K562 (cell line): ENCODE data around the gene GGNBP2. TPM values are rescaled to one million over a fixed set of nuclear protein-coding genes. Genes with fewer than 3 reads are reported as not detected.

Experiments
- ELF2 ChIP-seq: fragments of 250-450 bp; sonication (Bioruptor Pico); IDR thresholded peaks from 2 replicates; pipeline ENCODE4 v1.5.0; 2021; ENCODE audit warnings: mild to moderate bottlenecking
- HNRNPLL ChIP-seq: fragments of 200-400 bp; formaldehyde crosslinking; IDR thresholded peaks from 2 replicates; pipeline ENCODE4 v1.6.1; 2017; ENCODE audit warnings: low read length, low read depth, mild to moderate bottlenecking; ENCODE audit not compliant: poor library complexity, severe bottlenecking
- NCOA1 ChIP-seq: fragments of 450-650 bp; IDR thresholded peaks from 2 replicates; pipeline ENCODE4 v1.6.1; 2016; ENCODE audit warnings: low read depth
- POLR3A ChIP-seq: IDR thresholded peaks from 2 replicates; pipeline ENCODE4 v1.6.1; 2011; ENCODE audit warnings: borderline replicate concordance, mild to moderate bottlenecking, moderate library complexity; ENCODE audit not compliant: insufficient read length, insufficient read depth; ENCODE audit errors: extremely low read depth
- SAFB2 ChIP-seq: fragments of 200-400 bp; formaldehyde crosslinking; IDR thresholded peaks from 2 replicates; pipeline ENCODE4 v1.6.1; 2018; ENCODE audit warnings: borderline replicate concordance, low read length, low read depth, moderate library complexity; ENCODE audit not compliant: severe bottlenecking
- SMARCA4 ChIP-seq: fragments of 450-650 bp; IDR thresholded peaks from 2 replicates; pipeline ENCODE4 v1.6.1; 2016
- SREBF2 ChIP-seq: sonication (generic); formaldehyde crosslinking; IDR thresholded peaks from 2 replicates; pipeline ENCODE4 v1.4.0; 2020; ENCODE audit warnings: mild to moderate bottlenecking, missing genetic modification reagents
- SRSF1 ChIP-seq: fragments of 200-400 bp; formaldehyde crosslinking; IDR thresholded peaks from 2 replicates; pipeline ENCODE4 v1.6.1; 2017; ENCODE audit warnings: mild to moderate bottlenecking, low read depth, low read length, moderate library complexity
- TRIM24 ChIP-seq, 2 experiments: fragments of 450-650 bp; IDR thresholded peaks; 2 replicates each; pipeline ENCODE4 v1.6.1; 2016
- YY1 ChIP-seq, 3 experiments: IDR thresholded peaks; 2 replicates each; pipeline ENCODE4 v1.6.1; 2011; ENCODE audit warnings: low read length in 2 of 3, mild to moderate bottlenecking in 2 of 3, moderate library complexity in 2 of 3, borderline replicate concordance in 1 of 3, control low read depth in 1 of 3, low read depth in 1 of 3; ENCODE audit not compliant: insufficient read depth in 3 of 3, insufficient replicate concordance in 2 of 3, control insufficient read depth in 1 of 3, insufficient read length in 1 of 3; ENCODE audit errors: extremely low read depth in 1 of 3
- polyA plus RNA-seq, 8 experiments: library from polyadenylated mRNA; depleted of rRNA in 4 of 8; stranded (reverse) in 5 of 8; unstranded in 3 of 8; fragments of >200 nt; fragmentation: Nextera tagmentation in 2 of 8; fragmentation: Illumina TruSeq in 1 of 8; extraction: Ambion mirVana in 2 of 8; extraction: Trizol in 1 of 8; gene quantifications; 2 replicates each; pipeline versions ENCODE4 v1.2.1 to v1.2.3, GENCODE V29; 2011 to 2014; ENCODE audit warnings: inconsistent platforms in 1 of 8, missing spikeins in 1 of 8
- total RNA-seq, 7 experiments: library from RNA; depleted of rRNA in 6 of 7; stranded (reverse); fragments of >200 nt in 6 of 7; fragmentation: Illumina TruSeq in 2 of 7; extraction: Trizol in 2 of 7; gene quantifications; 2 replicates each; pipeline versions ENCODE4 v1.2.1 to v1.2.3, GENCODE V29; 2011 to 2021; ENCODE audit warnings: low replicate concordance in 1 of 7
- TF ChIP-seq, protein P1 (sequence below): fragments of 250-450 bp; sonication (Bioruptor Pico); IDR thresholded peaks from 2 replicates; pipeline ENCODE4 v1.5.0; 2020; ENCODE audit warnings: mild to moderate bottlenecking, borderline replicate concordance
- TF ChIP-seq, protein P2 (sequence below): sonication (generic); formaldehyde crosslinking; IDR thresholded peaks from 2 replicates; pipeline ENCODE4 v1.8.1; 2022; ENCODE audit warnings: missing genetic modification reagents
- TF ChIP-seq, protein P3 (sequence below): IDR thresholded peaks from 2 replicates; pipeline ENCODE4 v1.6.1; 2012; ENCODE audit warnings: low read depth, low read length, improper control_type of control experiment, borderline replicate concordance
- TF ChIP-seq, protein P4 (sequence below): fragments of 250-450 bp; sonication (Bioruptor Pico); IDR thresholded peaks from 2 replicates; pipeline ENCODE4 v1.8.0; 2021; ENCODE audit warnings: moderate library complexity, mild to moderate bottlenecking, inconsistent platforms
- TF ChIP-seq, protein P5 (sequence below): sonication (generic); formaldehyde crosslinking; IDR thresholded peaks from 2 replicates; pipeline ENCODE4 v1.8.0; 2022; ENCODE audit warnings: mild to moderate bottlenecking, missing genetic modification reagents
- TF ChIP-seq, protein P6 (sequence below): sonication (generic); formaldehyde crosslinking; IDR thresholded peaks from 2 replicates; pipeline ENCODE4 v1.8.1; 2023; ENCODE audit warnings: mild to moderate bottlenecking, missing genetic modification reagents, moderate library complexity

Gene GGNBP2
- total and polyA plus RNA-seq, 9 of the 15 experiments (the other 6 are each of a cell fraction or from before 2014, with no cell fraction given), result 35.7 to 96.6 (median 64.1) TPM

DNA sequence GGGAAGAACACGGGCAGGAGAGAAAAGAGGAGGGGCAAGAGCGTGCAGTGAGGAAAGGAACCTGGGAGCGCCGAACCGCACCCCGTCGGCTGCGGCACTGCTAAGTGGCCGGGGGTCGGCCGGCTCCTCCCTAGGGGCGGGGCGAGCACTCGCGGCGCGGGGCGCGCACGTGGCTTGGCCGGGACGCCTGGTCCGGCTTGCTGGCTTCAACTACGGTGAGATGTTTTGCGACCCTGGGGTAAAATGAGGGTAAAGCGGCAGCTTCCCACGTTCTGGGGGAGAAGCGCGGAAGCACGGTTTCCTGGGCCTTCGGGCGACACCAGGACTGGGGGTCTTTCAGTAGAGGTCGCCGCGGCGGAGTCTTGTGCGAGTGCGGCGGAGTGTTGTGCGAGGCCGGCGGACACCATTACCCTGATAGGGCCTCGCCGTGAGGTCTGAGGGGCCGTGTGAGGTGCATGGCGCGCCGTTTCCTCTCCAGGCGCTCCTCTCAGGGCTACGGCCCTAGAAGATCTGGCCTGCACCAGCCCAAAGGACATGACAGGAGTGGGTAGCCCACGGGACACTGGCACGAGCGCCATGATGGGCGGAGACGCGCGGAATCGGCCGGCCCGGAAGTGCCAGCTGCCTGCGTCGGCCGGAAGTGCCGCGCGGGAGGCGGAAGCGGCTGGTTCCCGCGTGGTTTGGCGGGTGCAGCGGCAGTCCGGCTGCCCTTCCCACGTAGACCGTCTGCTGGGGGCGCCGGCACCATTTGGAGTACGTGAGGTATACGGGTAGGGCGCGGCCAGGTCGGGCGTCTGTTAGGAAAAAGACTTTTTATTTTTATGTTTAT lies 9.7 kb upstream of the GGNBP2 start, which contains the start of the genes MYO19 and PIGW (continued):
- TF ChIP-seq, protein P1, sequence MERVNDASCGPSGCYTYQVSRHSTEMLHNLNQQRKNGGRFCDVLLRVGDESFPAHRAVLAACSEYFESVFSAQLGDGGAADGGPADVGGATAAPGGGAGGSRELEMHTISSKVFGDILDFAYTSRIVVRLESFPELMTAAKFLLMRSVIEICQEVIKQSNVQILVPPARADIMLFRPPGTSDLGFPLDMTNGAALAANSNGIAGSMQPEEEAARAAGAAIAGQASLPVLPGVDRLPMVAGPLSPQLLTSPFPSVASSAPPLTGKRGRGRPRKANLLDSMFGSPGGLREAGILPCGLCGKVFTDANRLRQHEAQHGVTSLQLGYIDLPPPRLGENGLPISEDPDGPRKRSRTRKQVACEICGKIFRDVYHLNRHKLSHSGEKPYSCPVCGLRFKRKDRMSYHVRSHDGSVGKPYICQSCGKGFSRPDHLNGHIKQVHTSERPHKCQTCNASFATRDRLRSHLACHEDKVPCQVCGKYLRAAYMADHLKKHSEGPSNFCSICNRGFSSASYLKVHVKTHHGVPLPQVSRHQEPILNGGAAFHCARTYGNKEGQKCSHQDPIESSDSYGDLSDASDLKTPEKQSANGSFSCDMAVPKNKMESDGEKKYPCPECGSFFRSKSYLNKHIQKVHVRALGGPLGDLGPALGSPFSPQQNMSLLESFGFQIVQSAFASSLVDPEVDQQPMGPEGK (CRISPR knock-in tag), result no peak
- TF ChIP-seq SMARCA4, result no peak
- TF ChIP-seq NCOA1, result no peak; the same call in 1 of the 2 replicates
- no peak for TF ChIP-seq SREBF2
- peak; percentile 64 for TF ChIP-seq HNRNPLL
- no peak; a peak in 1 of 4 replicates for TF ChIP-seq TRIM24 (IDR thresholded peaks at IDR 0.05)
- peak; percentile 94 for TF ChIP-seq ELF2 (CRISPR knock-in tag)
- TF ChIP-seq, protein P2, sequence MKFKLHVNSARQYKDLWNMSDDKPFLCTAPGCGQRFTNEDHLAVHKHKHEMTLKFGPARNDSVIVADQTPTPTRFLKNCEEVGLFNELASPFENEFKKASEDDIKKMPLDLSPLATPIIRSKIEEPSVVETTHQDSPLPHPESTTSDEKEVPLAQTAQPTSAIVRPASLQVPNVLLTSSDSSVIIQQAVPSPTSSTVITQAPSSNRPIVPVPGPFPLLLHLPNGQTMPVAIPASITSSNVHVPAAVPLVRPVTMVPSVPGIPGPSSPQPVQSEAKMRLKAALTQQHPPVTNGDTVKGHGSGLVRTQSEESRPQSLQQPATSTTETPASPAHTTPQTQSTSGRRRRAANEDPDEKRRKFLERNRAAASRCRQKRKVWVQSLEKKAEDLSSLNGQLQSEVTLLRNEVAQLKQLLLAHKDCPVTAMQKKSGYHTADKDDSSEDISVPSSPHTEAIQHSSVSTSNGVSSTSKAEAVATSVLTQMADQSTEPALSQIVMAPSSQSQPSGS (CRISPR knock-in tag), result no peak
- peak; percentile 73 to 93 (median 88) for TF ChIP-seq YY1 (IDR thresholded peaks at IDR 0.05; ENCODE audit: borderline replicate concordance in 1 of 3, control insufficient read depth in 1 of 3, extremely low read depth in 1 of 3, insufficient read depth in 3 of 3, insufficient read length in 1 of 3, insufficient replicate concordance in 2 of 3, low read depth in 1 of 3, low read length in 2 of 3)
- TF ChIP-seq, protein P3, sequence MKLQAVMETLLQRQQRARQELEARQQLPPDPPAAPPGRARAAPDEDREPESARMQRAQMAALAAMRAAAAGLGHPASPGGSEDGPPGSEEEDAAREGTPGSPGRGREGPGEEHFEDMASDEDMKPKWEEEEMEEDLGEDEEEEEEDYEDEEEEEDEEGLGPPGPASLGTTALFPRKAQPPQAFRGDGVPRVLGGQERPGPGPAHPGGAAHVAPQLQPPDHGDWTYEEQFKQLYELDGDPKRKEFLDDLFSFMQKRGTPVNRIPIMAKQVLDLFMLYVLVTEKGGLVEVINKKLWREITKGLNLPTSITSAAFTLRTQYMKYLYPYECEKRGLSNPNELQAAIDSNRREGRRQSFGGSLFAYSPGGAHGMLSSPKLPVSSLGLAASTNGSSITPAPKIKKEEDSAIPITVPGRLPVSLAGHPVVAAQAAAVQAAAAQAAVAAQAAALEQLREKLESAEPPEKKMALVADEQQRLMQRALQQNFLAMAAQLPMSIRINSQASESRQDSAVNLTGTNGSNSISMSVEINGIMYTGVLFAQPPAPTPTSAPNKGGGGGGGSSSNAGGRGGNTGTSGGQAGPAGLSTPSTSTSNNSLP, result no peak
- TF ChIP-seq SRSF1, result 0 out of 2 replicates have a peak, but pooled peaks have one; percentile 60
- TF ChIP-seq, protein P4, sequence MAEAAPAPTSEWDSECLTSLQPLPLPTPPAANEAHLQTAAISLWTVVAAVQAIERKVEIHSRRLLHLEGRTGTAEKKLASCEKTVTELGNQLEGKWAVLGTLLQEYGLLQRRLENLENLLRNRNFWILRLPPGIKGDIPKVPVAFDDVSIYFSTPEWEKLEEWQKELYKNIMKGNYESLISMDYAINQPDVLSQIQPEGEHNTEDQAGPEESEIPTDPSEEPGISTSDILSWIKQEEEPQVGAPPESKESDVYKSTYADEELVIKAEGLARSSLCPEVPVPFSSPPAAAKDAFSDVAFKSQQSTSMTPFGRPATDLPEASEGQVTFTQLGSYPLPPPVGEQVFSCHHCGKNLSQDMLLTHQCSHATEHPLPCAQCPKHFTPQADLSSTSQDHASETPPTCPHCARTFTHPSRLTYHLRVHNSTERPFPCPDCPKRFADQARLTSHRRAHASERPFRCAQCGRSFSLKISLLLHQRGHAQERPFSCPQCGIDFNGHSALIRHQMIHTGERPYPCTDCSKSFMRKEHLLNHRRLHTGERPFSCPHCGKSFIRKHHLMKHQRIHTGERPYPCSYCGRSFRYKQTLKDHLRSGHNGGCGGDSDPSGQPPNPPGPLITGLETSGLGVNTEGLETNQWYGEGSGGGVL (CRISPR knock-in tag), result no peak
- no peak for TF ChIP-seq SAFB2
- no peak for TF ChIP-seq POLR3A
- TF ChIP-seq, protein P5, sequence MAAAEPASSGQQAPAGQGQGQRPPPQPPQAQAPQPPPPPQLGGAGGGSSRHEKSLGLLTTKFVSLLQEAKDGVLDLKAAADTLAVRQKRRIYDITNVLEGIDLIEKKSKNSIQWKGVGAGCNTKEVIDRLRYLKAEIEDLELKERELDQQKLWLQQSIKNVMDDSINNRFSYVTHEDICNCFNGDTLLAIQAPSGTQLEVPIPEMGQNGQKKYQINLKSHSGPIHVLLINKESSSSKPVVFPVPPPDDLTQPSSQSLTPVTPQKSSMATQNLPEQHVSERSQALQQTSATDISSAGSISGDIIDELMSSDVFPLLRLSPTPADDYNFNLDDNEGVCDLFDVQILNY (CRISPR knock-in tag), result no peak
- TF ChIP-seq, protein P6, sequence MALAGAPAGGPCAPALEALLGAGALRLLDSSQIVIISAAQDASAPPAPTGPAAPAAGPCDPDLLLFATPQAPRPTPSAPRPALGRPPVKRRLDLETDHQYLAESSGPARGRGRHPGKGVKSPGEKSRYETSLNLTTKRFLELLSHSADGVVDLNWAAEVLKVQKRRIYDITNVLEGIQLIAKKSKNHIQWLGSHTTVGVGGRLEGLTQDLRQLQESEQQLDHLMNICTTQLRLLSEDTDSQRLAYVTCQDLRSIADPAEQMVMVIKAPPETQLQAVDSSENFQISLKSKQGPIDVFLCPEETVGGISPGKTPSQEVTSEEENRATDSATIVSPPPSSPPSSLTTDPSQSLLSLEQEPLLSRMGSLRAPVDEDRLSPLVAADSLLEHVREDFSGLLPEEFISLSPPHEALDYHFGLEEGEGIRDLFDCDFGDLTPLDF (CRISPR knock-in tag), result peak; percentile 82; the same call in 1 of the 2 replicates
